B cell (primary cell): ENCODE data around the gene SLC44A3. TPM values are rescaled to one million over a fixed set of nuclear protein-coding genes. Genes with fewer than 3 reads are reported as not detected.

Source experiments
- ATAC-seq: fragments of 200-7000 bp; cut with Tn5 transposase; one replicate; pipeline ENCODE4 v1.10.0; 2021; ENCODE audit warnings: low read depth, mild to moderate bottlenecking, moderate number of reproducible peaks, moderate library complexity
- CTCF ChIA-PET: fragments of 350-600 bp; sonication (Branson Sonifier 250); formaldehyde crosslinking; loops from one replicate; lab custom pipeline; 2021; ENCODE audit warnings: antibody characterized with exemption, inconsistent platforms; lab: Charles Lee
- POLR2A ChIA-PET: fragments of 350-600 bp; sonication (Branson Sonifier 250); formaldehyde crosslinking; loops from one replicate; lab custom pipeline; 2021; ENCODE audit warnings: antibody characterized with exemption; lab: Charles Lee
- DNase-seq: peaks from one replicate; pipeline ENCODE4 v3.0.0; 2013
- H2AFZ ChIP-seq: 2 replicates; pipeline ENCODE4 v1.6.1; 2012; ENCODE audit warnings: mild to moderate bottlenecking, low read depth, low read length; ENCODE audit not compliant: insufficient read depth, poor library complexity, severe bottlenecking
- H3K27ac ChIP-seq, 2 donors: 1 replicate in 1 of 2; 2 replicates in 1 of 2; pipeline ENCODE4 v1.5.1; 2012 to 2013; ENCODE audit warnings: low read length in 2 of 2, mild to moderate bottlenecking in 2 of 2, moderate library complexity in 1 of 2
- H3K27me3 ChIP-seq, 4 experiments: fragments of 200-600 bp in 1 of 4; sonication (generic) in 1 of 4; replicated peaks in 1 of 4; 1 replicate in 2 of 4; 2 replicates in 2 of 4; pipeline versions ENCODE4 v1.6.1 to v1.7.0; 2013 to 2016; ENCODE audit warnings: low read length in 3 of 4, mild to moderate bottlenecking in 2 of 4, mixed read lengths in 1 of 4, moderate library complexity in 1 of 4; ENCODE audit not compliant: insufficient read depth in 4 of 4, control insufficient read depth in 3 of 4; ENCODE audit errors: control extremely low read depth in 1 of 4
- H3K36me3 ChIP-seq, 2 experiments: replicated peaks in 1 of 2; 1 replicate in 1 of 2; 2 replicates in 1 of 2; pipeline versions ENCODE4 v1.6.1 to v1.7.1; 2013; ENCODE audit warnings: low read length in 1 of 2; ENCODE audit not compliant: insufficient read depth in 2 of 2, control insufficient read depth in 1 of 2; ENCODE audit errors: control extremely low read depth in 1 of 2, extremely low read depth in 1 of 2
- H3K4me1 ChIP-seq, 2 donors: fragments of 200-600 bp in 1 of 2; sonication (generic) in 1 of 2; 1 replicate in 1 of 2; 2 replicates in 1 of 2; pipeline versions ENCODE4 v1.5.1 to v1.6.1; 2013 to 2017; ENCODE audit warnings: low read length in 2 of 2; ENCODE audit not compliant: control insufficient read depth in 2 of 2, insufficient read depth in 2 of 2
- H3K4me2 ChIP-seq: replicated peaks from 2 replicates; pipeline ENCODE3; 2012; ENCODE audit warnings: mild to moderate bottlenecking, low read depth, low read length; ENCODE audit not compliant: poor library complexity, severe bottlenecking
- H3K4me3 ChIP-seq, 5 experiments: fragments of 200-600 bp in 1 of 5; sonication (generic) in 1 of 5; 1 replicate in 3 of 5; 2 replicates in 2 of 5; pipeline versions ENCODE4 v1.5.1 to v1.7.0; 2011 to 2016; ENCODE audit warnings: low read length in 4 of 5, mild to moderate bottlenecking in 4 of 5, low read depth in 2 of 5, control low read depth in 1 of 5, moderate library complexity in 1 of 5; ENCODE audit not compliant: insufficient read depth in 1 of 5; ENCODE audit errors: control extremely low read depth in 1 of 5, extremely low read depth in 1 of 5
- H3K79me2 ChIP-seq: fragments of 200-600 bp; sonication (generic); one replicate; pipeline ENCODE4 v1.6.0; 2016; ENCODE audit warnings: low read length; ENCODE audit not compliant: control insufficient read depth, insufficient read depth
- H3K9ac ChIP-seq: fragments of 200-600 bp; sonication (generic); 2 replicates; pipeline ENCODE4 v1.6.1; 2017; ENCODE audit warnings: mild to moderate bottlenecking, low read length, moderate library complexity
- H3K9me3 ChIP-seq, 3 donors: one replicate each; pipeline versions ENCODE4 v1.6.1 to v1.7.1; 2013; ENCODE audit warnings: low read length in 2 of 3; ENCODE audit not compliant: control insufficient read depth in 2 of 3, insufficient read depth in 1 of 3; ENCODE audit errors: control extremely low read depth in 1 of 3
- H4K20me1 ChIP-seq: 2 replicates; pipeline ENCODE4 v1.6.0; 2012; ENCODE audit warnings: mild to moderate bottlenecking, low read length; ENCODE audit not compliant: insufficient read depth, control insufficient read depth, poor library complexity, severe bottlenecking
- H3K27ac Mint-ChIP-seq: one replicate; pipeline ENCODE4 v1.8.0; 2021; ENCODE audit warnings: mixed read lengths
- H3K27me3 Mint-ChIP-seq: one replicate; pipeline ENCODE4 v1.8.0; 2021; ENCODE audit warnings: mixed read lengths
- H3K4me1 Mint-ChIP-seq: one replicate; pipeline ENCODE4 v1.8.0; 2021; ENCODE audit warnings: mixed read lengths
- H3K4me3 Mint-ChIP-seq: one replicate; pipeline ENCODE4 v1.8.0; 2021; ENCODE audit warnings: mixed read lengths
- H3K9me3 Mint-ChIP-seq: one replicate; pipeline ENCODE4 v1.8.0; 2022; ENCODE audit warnings: mixed read lengths; ENCODE audit not compliant: insufficient read depth
- EZH2 ChIP-seq: IDR thresholded peaks from 2 replicates; pipeline ENCODE4 v1.6.1; 2012; ENCODE audit warnings: borderline replicate concordance, low read depth, mild to moderate bottlenecking, moderate library complexity, low read length; ENCODE audit not compliant: insufficient read depth, poor library complexity, severe bottlenecking
- WGBS: methylation state at CpG from one replicate; pipeline ENCODE4 v1.1.5; 2013; ENCODE audit warnings: missing lambda C conversion rate; ENCODE audit not compliant: insufficient coverage; 5-methylcytosine and 5-hydroxymethylcytosine counted together
- intact Hi-C: fragments of 100-400 bp; cut with micrococcal nuclease; formaldehyde crosslinking; loops from one replicate; pipeline ENCODE4 v1.10.0; 2022
- polyA plus RNA-seq: library from polyadenylated mRNA; depleted of rRNA; stranded (reverse); fragments of >200 nt; gene quantifications from 2 replicates; pipeline ENCODE4 v1.2.3, GENCODE V29; 2012
- total RNA-seq, 2 donors: library from RNA; stranded (reverse); fragments of 120-200 nt in 1 of 2; gene quantifications; 1 replicate in 1 of 2; 2 replicates in 1 of 2; pipeline versions ENCODE4 v1.2.3 to v1.2.4, GENCODE V29; 2013 to 2022
- TF ChIP-seq, protein P1 (sequence below): fragments of 200-600 bp; IDR thresholded peaks from one replicate; pipeline ENCODE4 v1.8.0; 2022; ENCODE audit warnings: antibody characterized with exemption, mild to moderate bottlenecking

The SLC44A3 gene
- total and polyA plus RNA-seq, 2 donors (not counting 1 experiment from before 2014, with no cell fraction given): not detected

- Histone ChIP-seq H3K27ac (no peak overlapping the region), H3K79me2 (no peaks in the 10 kb centered on the region), H3K36me3 (no peaks in the 10 kb centered on the region), H3K4me1 (no peaks in the 10 kb centered on the region), H3K4me2 (no peak overlapping the region), H3K4me3 (no peak overlapping the region), H3K9ac (no peak overlapping the region), H4K20me1 (no peaks in the 10 kb centered on the region), H3K27me3 (no peaks in the 10 kb centered on the region), H2AFZ (no peak overlapping the region), H3K9me3 (no peaks in the 10 kb centered on the region)
- intact Hi-C loops: no loop called here
- Mint-ChIP-seq H3K27me3 (peaks cover 8% of the 10 kb centered on the region), H3K4me1 (no peaks in the 10 kb centered on the region), H3K27ac (no peak overlapping the region), H3K9me3 (no peaks in the 10 kb centered on the region), H3K4me3 (no peak overlapping the region)
- ATAC-seq (no peak), DNase-seq (no peak)
- ChIA-PET CTCF (interaction anchor here (0.7 to 0.9 kb wide), 2 partner anchors 38 to 86 kb away, joined by 3 to 4 read pairs; no protein-coding TSS in a partner anchor), POLR2A (no interaction called here)
- WGBS: 67% methylated on average over 2 of the region's 4 CpGs
- TF ChIP-seq, protein P1, sequence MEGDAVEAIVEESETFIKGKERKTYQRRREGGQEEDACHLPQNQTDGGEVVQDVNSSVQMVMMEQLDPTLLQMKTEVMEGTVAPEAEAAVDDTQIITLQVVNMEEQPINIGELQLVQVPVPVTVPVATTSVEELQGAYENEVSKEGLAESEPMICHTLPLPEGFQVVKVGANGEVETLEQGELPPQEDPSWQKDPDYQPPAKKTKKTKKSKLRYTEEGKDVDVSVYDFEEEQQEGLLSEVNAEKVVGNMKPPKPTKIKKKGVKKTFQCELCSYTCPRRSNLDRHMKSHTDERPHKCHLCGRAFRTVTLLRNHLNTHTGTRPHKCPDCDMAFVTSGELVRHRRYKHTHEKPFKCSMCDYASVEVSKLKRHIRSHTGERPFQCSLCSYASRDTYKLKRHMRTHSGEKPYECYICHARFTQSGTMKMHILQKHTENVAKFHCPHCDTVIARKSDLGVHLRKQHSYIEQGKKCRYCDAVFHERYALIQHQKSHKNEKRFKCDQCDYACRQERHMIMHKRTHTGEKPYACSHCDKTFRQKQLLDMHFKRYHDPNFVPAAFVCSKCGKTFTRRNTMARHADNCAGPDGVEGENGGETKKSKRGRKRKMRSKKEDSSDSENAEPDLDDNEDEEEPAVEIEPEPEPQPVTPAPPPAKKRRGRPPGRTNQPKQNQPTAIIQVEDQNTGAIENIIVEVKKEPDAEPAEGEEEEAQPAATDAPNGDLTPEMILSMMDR: no peak
- TF ChIP-seq EZH2: no peak
Measured at GRCh38 chr1:94892604-94893254, 72.6 kb downstream of the SLC44A3 start.

GRCh38 chr1:94894630-94895029, 74.5 kb downstream of the SLC44A3 start:
- Histone ChIP-seq H3K27me3 (no peaks in the 10 kb centered on the region), H3K4me3 (no peak overlapping the region), H4K20me1 (no peaks in the 10 kb centered on the region), H3K4me2 (no peak overlapping the region), H3K9me3 (no peaks in the 10 kb centered on the region), H3K4me1 (no peaks in the 10 kb centered on the region), H3K79me2 (no peaks in the 10 kb centered on the region), H3K27ac (no peak overlapping the region), H2AFZ (no peak overlapping the region), H3K36me3 (no peaks in the 10 kb centered on the region), H3K9ac (no peak overlapping the region)
- TF ChIP-seq, protein P1: no peak
- TF ChIP-seq EZH2: no peak
- POLR2A ChIA-PET: no interaction called here
- Mint-ChIP-seq H3K27ac (no peak overlapping the region), H3K4me3 (no peak overlapping the region), H3K4me1 (no peaks in the 10 kb centered on the region), H3K27me3 (peaks cover 8% of the 10 kb centered on the region), H3K9me3 (no peaks in the 10 kb centered on the region)
- CTCF ChIA-PET: interaction anchor here (0.9 kb wide), 1 partner anchor 24 kb away, joined by 3 read pairs; no protein-coding TSS in a partner anchor
- intact Hi-C loops: no loop called here
- WGBS: 100% methylated on average over 1 of the region's 4 CpGs
- ATAC-seq: no peak
- DNase-seq: no peak
